Activated CD4-positive, CD25-positive, alpha-beta regulatory T cell (primary cell): Measurements from ENCODE around the gene C5orf15.
"Not testable (repeated sequence)": the region's sequence is repeated elsewhere in the genome, so short reads cannot be mapped to it uniquely, and the experiment has no call there.

Experiments
- DNase-seq, 4 experiments: peaks; one replicate each; lab custom pipeline; 2025; lab: John Stamatoyannopoulos, UW

The C5orf15 gene

DNA sequence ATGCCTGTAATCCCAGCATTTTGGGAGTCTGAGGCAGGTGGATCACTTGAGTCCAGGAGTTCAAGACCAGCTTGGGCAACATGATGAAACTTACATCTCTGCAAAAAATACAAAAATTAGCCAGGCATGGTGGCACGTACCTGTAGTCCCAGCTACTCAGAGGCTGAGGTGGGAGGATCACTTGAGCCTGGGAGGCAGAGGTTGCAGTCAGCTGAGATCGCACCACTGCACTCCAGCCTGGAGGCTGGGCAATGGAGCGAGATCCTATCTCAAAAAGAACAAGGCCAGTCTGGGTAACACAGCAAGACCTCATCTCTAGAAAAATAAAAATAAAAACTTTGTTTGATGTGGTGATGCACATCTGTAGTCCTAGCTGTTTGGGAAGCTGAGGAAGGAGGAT, 30.8 kb downstream of the C5orf15 start:
- not testable (repeated sequence) for DNase-seq

DNA sequence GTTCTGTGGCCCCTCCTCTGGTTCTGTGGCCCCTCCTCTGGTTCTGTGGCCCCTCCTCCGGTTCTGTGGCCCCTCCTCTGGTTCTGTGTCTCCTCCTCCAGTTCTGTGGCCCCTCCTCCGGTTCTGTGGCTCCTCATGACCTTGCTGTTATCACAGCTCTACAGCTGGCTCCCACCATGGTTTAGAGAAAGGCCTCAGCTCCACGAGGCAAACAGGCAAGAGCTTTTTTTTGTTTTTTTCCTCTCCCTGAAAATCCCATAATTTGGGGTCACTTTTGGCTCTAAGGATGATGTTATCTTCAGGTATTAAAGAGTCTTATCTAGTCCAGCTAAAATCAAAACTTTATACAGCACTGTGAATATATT, 31.8 kb downstream of the C5orf15 start:
- no peak for DNase-seq

DNA sequence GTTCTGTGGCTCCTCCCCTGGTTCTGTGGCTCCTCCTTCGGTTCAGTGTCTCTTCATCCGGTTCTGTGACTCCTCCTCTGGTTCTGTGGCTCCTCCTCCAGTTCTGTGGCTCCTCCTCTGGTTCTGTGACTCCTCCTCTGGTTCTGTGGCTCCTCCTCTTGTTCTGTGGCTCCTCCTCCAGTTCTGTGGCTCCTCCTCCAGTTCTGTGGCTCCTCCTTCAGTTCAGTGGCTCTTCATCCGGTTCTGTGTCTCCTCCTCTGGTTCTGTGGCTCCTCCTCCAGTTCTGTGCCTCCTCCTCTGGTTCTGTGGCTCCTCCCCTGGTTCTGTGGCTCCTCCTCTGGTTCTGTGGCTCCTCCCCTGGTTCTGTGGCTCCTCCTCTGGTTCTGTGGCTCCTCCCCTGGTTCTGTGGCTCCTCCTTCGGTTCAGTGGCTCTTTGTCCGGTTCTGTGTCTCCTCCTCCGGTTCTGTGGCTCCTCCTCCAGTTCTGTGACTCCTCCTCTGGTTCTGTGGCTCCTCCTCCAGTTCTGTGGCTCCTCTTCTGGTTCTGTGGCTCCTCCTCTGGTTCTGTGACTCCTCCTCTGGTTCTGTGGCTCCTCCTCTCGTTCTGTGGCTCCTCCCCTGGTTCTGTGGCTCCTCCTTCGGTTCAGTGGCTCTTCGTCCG, 32.3 kb downstream of the C5orf15 start:
- DNase-seq, result not testable (repeated sequence)

DNA sequence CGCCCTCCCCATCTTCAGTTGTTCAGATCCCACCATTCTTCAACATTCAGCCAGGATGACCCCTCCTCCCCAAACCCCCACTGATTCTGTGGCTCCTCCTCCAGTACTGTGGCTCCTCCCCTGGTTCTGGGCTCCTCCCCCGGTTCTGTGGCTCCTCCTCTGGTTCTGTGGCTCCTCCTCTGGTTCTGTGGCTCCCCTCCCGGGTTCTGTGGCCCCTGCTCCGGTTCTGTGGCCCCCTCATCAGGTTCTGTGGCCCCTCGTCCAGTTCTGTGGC, 32.8 kb downstream of the C5orf15 start:
- DNase-seq, result no peak

DNA sequence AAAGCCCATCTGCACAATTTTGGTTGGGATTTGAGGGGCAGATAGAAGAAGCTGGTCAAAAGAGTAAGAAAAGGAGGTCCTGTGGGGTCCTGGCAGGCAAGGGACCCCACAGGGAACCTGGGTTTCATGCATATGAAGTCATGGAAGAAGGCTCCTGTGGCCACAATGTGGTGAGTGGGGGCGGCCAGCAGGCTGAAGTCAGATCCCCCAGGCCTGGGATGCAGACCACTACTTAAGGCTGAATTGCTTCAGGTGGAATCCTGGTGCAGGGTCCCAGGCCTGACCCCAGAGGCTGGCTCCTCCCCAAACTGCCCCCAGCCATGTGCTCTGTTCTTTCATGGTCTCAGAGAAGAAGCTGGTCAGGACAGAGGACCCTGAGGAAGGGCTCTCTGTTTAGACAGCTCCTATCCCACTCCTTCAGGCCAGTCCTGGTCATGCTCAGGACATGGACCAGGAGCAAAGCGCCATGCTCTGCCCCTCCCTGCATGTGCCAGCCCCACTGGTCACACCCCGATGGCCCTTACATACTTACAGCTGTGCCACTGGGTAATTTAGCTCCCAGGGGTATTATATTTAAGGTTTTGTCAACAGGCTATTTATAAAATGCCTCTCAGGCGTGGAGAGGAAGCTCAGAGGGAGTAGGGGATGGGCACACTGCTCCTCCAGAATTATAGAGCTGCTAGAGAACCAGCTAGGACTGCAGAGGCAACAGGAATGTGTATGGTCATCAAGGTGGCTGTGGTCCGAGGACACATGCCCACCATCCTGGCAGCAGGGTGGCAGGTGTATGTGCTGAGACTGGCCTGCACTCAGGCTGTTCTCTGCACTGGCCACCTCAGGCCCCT, 33.4 kb downstream of the C5orf15 start:
- DNase-seq, result no peak

DNA sequence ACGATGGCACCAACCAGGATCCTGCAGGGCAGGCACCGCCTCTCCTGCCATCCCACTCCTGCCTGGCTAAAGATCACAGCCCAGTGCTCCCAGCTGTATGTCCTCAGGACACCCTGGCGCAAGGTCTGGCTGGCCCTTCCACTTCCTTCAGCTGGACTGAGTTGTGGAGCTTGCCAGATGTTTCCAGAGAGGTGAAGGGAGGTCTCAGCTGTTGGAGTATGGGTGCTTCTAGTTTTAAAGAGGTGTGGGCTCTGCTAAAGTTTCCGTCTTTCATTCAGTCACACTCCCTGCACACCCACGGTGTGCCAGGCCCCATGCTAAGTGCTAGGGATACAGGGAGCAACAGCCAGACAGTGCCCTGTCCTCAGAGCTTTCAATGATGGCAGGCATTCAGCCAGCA, 34.1 kb downstream of the C5orf15 start:
- no peak for DNase-seq

DNA sequence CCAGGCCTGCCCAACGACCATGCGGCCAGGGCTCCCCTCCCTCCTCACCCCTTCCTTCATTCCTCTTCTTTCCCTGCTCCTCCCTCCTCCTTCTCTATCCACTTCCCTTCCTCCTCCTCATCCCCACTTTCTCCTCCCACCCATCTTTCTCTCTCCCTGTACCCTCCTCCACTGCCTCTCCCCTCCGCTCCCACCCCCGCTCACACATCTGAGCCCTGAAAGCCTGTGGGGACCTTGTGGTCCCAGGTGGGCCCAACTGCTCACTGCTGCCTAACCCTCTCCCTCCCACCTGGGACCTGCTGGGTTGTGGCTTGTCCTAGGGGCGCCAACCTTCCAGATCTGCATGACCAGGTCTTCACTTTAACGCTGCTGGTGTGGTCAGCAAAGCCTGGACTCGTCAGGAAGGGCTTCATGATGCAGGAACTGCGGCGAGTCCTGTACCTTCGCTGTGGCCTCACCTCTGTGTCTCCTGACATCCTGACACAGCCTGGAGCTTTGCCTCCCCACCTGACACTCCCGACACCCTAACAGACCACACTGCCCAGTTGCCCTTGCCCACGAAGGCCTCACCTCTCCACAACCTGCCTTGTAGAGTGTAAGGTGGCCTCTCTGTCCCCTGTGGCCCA, 34.6 kb downstream of the C5orf15 start:
- DNase-seq, result no peak

DNA sequence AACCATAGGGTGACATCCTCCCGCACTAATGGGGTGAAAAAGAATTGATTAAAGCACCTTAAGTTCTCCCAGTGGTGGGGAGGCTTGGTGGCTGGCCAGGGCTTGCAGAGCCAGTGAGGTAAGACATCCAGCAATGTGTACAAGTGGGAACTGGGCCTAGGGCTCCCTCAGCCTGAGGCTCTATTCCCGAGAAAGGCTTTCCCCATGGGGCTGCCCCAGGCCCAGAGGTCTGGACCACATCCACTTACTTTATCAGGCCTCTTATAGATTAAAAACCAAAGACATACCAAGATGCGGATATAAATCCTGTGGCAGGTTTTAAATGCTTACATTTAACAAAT, 35.3 kb downstream of the C5orf15 start:
- DNase-seq, result no peak

DNA sequence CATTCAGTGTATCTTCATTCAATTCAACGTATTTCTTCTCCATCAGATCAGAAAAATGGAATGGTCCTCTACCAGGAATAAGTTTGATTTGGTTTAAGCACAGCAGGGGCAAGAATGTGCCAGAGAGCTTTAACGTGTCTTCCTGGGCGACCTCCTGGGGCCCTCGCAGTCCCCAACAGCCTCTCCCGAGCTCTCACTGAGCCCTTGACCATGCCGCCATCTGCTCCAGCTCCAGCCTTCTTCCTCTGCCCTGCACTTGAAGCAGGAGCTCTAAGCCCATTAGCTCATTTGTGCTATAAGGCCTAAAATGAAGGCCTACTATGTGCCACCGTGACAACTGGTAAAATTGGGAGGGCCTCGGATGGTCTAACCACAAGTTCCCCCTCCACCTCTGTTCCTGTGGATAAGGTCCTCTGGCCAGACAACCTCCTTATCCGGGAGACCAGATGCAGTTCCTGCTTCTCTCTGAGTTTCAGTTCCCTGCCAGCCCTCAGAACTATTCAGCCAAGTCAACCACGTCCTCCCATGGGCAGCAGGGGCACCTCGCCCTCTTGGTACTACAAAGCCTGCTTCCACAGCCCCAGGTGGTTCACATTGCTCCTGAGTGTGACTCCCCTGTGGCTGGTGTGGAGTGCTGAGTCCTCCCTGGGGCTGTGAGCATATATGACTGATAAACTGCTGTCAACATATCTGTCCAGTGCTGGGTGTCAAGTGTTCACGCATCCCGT, 35.8 kb downstream of the C5orf15 start:
- no peak for DNase-seq

DNA sequence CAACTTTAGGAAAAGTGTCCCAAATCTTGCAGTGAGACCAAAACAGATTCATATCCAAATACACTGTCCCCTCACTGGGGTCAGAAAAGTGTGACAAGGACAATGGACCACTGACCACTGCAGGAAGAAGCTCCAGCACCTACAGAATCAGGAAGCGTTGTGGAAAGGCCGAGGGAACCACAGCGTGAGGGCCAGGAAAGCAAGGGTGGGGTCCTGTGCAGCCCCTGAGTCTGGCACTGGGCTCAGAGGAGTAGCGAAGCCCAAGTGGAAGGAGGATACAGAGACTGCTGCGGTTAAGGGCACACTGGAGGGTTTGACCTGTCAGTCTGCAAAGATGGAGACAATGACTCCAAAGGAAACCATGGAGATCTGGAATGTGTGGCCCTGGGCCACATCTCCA, 36.9 kb downstream of the C5orf15 start:
- DNase-seq, result no peak

DNA sequence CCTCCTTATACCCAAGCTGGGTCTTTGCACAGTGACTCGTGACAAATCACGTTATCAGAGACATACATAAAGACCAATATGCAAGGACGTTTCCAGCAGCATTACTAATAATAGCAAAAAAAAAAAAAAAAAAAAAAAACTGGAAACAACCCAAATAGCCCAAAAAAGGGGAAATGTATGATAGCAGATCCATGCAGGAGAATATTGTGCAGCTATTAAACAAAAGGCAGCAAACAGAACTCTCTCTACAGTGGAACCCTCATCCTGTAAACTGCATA, 37.7 kb downstream of the C5orf15 start:
- no peak for DNase-seq

DNA sequence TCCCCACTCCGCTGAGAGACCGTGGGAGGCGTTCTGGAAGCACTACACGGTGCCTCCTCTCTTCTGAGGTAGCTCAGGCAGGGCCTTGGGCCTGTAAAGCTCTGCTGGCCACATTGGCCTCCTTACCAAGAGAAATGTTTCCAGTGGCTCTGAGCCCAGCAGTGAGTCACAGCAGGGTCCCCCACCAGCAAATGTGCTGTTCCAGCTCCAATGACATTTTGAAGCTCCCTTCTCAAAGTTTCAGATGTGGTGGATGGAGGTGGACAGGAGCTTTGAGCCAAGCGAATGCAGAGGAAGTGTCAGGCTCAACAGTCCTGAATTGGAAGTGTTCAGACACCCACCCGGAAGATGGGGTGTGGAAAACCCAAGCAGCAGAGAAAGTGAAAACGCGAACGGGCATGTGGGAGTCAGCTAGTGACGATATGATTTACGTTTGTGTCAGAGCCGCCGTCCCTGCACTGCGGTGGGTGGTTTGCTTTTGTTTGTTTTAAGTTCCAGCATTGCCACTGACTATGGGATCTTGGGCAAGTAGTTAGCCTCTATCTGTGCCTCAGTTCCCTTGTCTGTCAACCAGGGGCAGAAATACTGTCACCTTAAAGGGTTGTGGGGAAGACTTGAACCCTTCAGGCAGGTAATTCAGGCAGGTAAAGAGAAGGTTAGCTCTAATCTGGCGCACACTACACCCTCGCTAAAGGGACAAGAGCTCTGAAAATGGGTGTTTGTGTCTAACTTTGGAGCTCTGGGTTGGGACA, 38.2 kb downstream of the C5orf15 start:
- DNase-seq, result peak in 2 of 4 experiments; percentile 12 to 19

DNA sequence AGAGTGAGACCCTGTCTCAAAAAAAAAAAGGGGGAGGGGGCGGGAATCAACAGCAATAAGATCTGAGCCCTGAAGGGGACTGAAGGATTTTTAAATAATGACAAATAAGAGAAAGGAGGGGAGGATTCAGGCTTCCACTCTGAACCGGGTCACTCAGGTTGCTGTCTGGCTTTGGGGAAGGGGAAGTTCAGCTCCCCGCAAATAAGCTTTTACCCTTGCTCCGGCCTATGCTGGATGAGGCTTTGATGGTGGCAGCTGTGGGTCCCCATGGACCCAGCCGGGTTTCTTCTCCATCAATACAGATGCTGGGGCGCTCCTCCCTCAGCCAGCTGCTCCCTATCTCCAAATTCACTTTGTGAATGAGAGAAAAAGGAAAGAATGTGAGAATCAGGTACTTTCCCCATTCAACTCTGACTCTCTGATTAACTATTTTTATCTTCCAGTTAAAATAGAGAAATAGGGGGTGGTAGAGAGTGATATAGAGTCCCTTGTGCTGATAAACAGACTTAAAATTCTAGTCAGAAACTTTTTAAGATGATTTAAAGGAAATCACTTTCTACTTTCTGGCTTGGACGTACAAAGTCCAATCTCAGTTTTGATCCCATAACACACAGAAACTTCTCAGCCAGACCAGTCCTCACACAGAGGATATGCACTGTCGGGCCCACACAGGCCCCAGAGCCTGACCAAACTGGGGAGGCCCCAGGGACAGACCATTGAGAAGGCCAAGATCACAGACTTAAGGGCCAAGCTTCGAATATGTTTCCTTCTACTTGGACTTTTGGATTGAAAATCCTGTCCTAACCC, 39.6 kb downstream of the C5orf15 start:
- no peak for DNase-seq

DNA sequence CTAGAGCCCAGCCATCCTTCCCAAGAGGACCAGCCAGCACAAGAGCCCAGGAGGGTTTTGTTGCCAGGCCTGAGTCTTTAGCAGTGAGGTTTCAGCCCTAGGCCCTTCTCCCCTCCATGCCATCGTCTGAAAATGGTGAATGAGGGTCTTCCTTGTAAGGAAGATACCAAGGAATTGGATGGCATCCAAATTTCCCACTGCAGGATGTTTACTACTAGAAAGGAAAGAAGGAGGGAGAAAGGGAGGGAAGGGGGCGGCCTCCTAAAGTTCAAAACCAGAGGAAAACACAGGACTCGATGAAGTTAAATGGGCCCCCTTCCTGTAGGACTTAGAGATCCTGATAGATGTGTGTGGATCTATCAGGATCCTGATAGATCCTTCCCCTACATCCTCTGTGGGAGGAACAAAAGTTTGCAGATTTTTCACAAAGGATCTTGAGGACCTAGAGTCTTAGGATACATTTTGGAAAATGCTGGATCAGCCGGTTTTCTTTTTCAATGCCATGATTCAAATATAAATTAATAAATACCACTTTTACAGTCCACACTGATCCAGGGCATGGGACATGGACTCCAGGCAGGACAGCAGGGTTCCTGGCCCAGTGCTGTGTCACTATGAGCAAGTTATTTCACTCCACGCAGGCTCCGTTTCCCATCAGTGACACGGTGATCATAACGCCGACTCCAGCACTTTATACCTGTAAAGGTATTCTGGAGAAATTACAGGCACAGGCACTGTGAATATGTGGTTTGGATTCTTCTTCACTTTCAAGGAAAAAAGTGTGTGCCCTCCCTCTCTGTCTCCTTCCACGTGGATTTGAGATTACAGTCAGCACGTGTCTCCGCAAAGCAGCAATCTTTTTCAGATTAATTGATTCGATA, 40.9 kb downstream of the C5orf15 start:
- no peak for DNase-seq

DNA sequence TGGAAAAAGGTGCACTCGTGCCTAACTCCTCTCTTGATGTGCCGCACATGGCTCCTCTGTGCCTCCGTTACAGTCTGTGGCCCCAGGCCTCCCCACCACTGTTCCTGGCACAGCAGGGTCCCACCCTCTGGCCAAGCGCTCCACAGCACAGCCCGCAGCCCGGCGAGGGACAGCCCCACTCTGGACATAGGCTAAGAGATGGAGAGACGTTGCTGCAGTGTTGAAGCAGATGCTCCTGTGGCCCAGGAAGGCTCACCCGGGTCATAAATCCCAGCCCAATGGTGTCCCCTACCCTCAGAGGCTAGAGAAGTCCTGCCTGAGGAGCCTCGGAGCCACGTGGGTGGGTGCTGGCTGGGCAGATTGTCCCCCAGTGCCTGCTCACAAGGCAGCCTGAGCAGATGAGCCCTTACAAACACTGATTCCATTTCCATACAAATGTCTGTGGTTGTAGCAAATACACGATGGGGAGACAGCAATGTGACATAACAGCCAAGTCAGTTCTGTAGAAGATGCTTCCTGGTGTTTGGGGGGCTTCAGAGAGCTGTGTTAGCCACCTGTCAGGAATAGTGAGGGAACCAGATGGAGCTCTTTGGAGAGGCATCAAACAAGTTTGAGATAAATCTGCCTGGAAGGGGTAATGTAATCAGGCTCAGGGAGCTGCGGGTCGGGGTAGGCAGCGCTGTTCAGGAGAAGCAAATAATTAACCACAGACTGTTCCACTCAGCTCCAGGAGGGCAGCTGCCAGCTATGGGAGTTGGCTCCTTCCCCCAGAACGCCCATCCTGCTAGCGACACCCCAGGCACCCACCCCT, 41.7 kb downstream of the C5orf15 start:
- DNase-seq, result no peak

DNA sequence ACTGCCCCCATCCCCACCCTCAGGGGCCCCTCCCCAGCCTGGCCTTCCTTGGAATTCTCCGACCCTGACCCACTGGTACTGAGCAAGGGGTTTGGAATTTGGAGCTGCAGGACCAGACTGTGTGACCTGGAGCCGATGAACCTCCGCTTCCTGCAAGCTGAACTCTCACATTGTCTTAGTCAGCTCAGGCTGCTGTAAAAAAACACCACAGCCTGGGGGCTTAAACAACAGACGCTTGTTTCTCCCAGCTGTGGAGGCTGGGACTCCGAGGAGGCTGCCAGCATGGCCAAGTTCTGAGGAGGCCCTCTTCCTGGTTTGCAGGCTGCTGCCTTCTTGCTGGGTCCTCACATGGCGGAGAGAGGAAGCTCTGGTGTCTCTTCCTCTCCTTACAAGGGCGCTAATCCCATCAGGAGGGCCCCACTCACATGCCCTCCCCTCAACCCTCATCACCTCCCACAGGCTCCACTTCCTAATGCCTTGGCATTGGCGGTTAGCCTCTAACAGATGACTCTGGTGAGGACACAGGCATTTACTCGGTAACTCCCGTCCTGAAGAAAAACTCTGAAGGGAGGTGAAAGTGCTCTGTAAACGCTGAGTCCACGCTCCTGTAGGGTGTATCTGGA, 42.4 kb downstream of the C5orf15 start:
- no peak for DNase-seq

DNA sequence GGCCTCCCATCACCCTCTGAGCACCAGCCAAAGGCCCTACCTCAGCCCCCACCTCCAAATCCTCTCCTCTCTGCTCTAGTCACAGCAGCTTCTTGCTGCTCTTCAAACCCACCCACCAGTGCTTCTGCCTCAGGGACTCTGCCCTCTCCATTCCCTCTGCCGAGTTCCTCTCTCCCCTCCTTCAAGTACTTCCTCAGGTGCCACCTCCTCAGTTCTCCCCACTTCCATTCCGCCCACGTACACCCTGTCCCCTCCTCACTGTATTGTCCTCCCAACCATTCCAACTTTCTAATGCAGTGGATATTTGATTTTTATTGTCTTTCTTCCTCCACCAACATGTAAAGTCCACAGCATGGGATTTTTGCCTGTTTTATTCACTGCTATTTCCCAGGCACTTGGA, 43.2 kb downstream of the C5orf15 start:
- no peak for DNase-seq

DNA sequence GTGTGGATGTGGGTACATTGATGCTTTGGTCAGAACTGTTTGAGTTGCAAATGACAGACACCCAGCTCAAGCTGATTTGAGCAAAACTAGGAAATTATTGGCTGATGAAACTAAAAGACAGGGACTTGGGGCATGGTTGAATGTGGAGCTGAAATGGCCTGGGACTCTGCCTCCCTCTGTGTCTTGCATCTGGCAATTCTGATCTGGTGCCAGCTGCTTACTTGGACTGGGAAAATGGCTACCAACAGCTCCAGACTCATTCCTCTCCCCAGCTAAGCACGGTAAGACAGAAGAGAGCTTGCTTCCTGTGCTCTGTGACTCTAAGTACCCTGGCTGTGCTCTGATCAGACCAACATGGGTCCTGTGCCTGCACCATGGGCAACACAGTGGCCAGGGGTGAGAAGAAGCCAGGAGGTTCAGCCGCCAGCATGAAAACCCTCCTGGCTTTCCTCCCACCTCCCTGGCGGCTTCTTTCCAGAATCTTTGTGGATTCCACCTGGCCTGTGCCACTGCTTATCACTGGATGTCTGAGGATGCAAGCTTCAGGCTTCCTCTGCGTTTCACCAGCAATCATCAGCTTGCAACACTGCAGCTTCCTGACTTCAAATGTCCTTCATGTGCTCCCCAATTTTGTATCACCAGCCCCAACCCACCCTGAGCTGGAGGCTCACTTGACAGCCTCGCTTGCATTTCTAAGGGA, 44.1 kb downstream of the C5orf15 start:
- no peak for DNase-seq

DNA sequence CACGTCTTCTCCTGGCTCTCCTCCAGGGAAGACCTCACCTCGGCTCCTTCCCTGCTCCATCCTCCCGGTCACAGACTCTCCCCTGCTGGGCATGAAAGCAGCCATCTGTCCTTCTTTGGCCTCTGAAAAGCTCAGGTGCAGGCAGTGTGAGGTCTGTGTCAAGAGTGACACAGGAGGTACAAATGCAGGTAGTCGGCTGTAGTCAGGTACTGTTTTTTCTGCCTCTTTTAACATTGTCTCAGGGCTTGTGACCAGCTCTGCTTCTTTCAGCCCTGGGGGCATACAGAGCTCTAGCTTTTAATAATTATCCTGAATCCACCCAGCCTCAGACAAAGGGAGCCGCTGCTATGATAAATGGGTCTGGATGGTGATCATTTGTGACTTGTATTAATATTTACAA, 46.4 kb downstream of the C5orf15 start:
- no peak for DNase-seq
